K562 (cell line): ENCODE results near the gene MYH11. TPM values are rescaled to one million over a fixed set of nuclear protein-coding genes. Genes with fewer than 3 reads are reported as not detected.

Source experiments
- ATAC-seq: fragments of 200-7000 bp; cut with Tn5 transposase; 3 replicates; pipeline ENCODE4 v1.9.1; 2020; ENCODE audit warnings: moderate library complexity
- BruUV-seq: library from RNA; stranded (reverse); fragments of 400-500 nt; replicated peaks from 2 replicates; lab custom pipeline; 2021; lab: Mats Ljungman, UMichigan
- CTCF ChIA-PET: fragments of 300-600 bp; formaldehyde crosslinking; extraction: SDS; loops from one replicate; lab custom pipeline; 2021; ENCODE audit warnings: low intra/inter-chr PET ratio; lab: Yijun Ruan, JAX
- POLR2A ChIA-PET: fragments of 300-600, 350-650 bp; sonication (Branson Sonifier 250); formaldehyde crosslinking; extraction: SDS; loops from one replicate; lab custom pipeline; 2021; ENCODE audit warnings: antibody characterized with exemption, inconsistent platforms; lab: Yijun Ruan, JAX
- DNase-seq, 4 experiments: peaks; one replicate each; pipeline versions ENCODE4 v3.0.0 to v3.0.0-alpha.2; 2011 to 2018; ENCODE audit warnings: low spot score in 3 of 4, mixed read lengths in 3 of 4; ENCODE audit errors: extremely low read depth in 1 of 4
- FAIRE-seq: peaks from 2 replicates; lab custom pipeline; 2011; peaks lifted over from hg19 to GRCh38; lab: Jason Lieb, UNC
- H2AFZ ChIP-seq: 2 replicates; pipeline ENCODE4 v1.6.0; 2011; ENCODE audit warnings: low read depth, low read length, control low read depth, inconsistent platforms
- H3K27ac ChIP-seq: fragments of 200-600 bp; 3 replicates; pipeline ENCODE4 v1.8.0; 2011; ENCODE audit warnings: low read depth, mild to moderate bottlenecking, control low read depth, inconsistent platforms, low read length, moderate library complexity, mixed read lengths; ENCODE audit errors: extremely low read depth
- H3K27me3 ChIP-seq, 2 experiments: fragments of 300-600 bp in 1 of 2; 2 replicates in 1 of 2; 3 replicates in 1 of 2; pipeline versions ENCODE4 v1.6.0 to v1.8.0; 2011; ENCODE audit warnings: inconsistent platforms in 2 of 2, low read length in 2 of 2, mild to moderate bottlenecking in 1 of 2, mixed read lengths in 1 of 2, moderate library complexity in 1 of 2; ENCODE audit not compliant: control insufficient read depth in 2 of 2, insufficient read depth in 2 of 2
- H3K36me3 ChIP-seq: fragments of 300-600 bp; 3 replicates; pipeline ENCODE4 v1.8.0; 2011; ENCODE audit warnings: mild to moderate bottlenecking, low read length, inconsistent platforms; ENCODE audit not compliant: control insufficient read depth, insufficient read depth
- H3K4me1 ChIP-seq, 2 experiments: fragments of 200-600 bp in 1 of 2; replicated peaks in 1 of 2; 2 replicates in 1 of 2; 3 replicates in 1 of 2; pipeline versions ENCODE4 v1.5.1 to v1.8.0; 2011; ENCODE audit warnings: inconsistent platforms in 2 of 2, low read length in 2 of 2, mild to moderate bottlenecking in 1 of 2, mixed read lengths in 1 of 2, moderate library complexity in 1 of 2; ENCODE audit not compliant: control insufficient read depth in 2 of 2, insufficient read depth in 2 of 2
- H3K4me2 ChIP-seq: 2 replicates; pipeline ENCODE4 v1.6.1; 2011; ENCODE audit warnings: low read length, control low read depth, inconsistent platforms, mixed read lengths; ENCODE audit not compliant: insufficient read depth
- H3K4me3 ChIP-seq: fragments of 200-600 bp; sonication (generic), shearing (Covaris generic); 2 replicates; pipeline ENCODE4 v1.5.1; 2016; ENCODE audit warnings: control low read depth, inconsistent platforms
- H3K79me2 ChIP-seq: fragments of 200-600 bp; 3 replicates; pipeline ENCODE4 v1.8.0; 2011; ENCODE audit warnings: low read length, inconsistent platforms; ENCODE audit not compliant: control insufficient read depth, insufficient read depth
- H3K9ac ChIP-seq, 2 experiments: 2 replicates each; pipeline versions ENCODE4 v1.6.0 to v1.6.1; 2011; ENCODE audit warnings: low read depth in 2 of 2, low read length in 2 of 2, control low read depth in 1 of 2, inconsistent platforms in 1 of 2, mild to moderate bottlenecking in 1 of 2, mixed read lengths in 1 of 2; ENCODE audit not compliant: insufficient read depth in 1 of 2
- H3K9me1 ChIP-seq: one replicate; pipeline ENCODE4 v1.6.0; 2011; ENCODE audit warnings: inconsistent platforms, mild to moderate bottlenecking, low read length, moderate library complexity; ENCODE audit not compliant: control insufficient read depth, insufficient read depth
- H3K9me3 ChIP-seq: replicated peaks from 2 replicates; pipeline ENCODE4 v1.5.1; 2011; ENCODE audit warnings: low read depth, low read length, inconsistent platforms; ENCODE audit not compliant: control insufficient read depth, insufficient read depth
- H4K20me1 ChIP-seq: replicated peaks from 2 replicates; pipeline ENCODE4 v1.6.1; 2011; ENCODE audit warnings: low read length, inconsistent platforms, mixed read lengths; ENCODE audit not compliant: control insufficient read depth, insufficient read depth
- DNMT1 ChIP-seq: fragments of 450-650 bp; IDR thresholded peaks from 2 replicates; pipeline ENCODE4 v1.6.1; 2016; ENCODE audit warnings: antibody characterized with exemption, mild to moderate bottlenecking
- GTF2F1 ChIP-seq: IDR thresholded peaks from 2 replicates; pipeline ENCODE4 v1.6.1; 2011; ENCODE audit warnings: low read depth, low read length, improper control_type of control experiment
- LARP7 ChIP-seq: fragments of 450-650 bp; IDR thresholded peaks from 2 replicates; pipeline ENCODE4 v1.6.1; 2016
- RAD21 ChIP-seq, 2 experiments: fragments of 250-450 bp in 1 of 2; fragments of 450-650 bp in 1 of 2; sonication (Bioruptor Pico) in 1 of 2; formaldehyde crosslinking in 1 of 2; IDR thresholded peaks in 1 of 2; conservative IDR thresholded peaks in 1 of 2; 2 replicates each; pipeline versions ENCODE4 v1.4.0 to v1.8.0; 2020 to 2022; ENCODE audit warnings: mild to moderate bottlenecking in 2 of 2, moderate library complexity in 1 of 2
- SETDB1 ChIP-seq: IDR thresholded peaks from one replicate; pipeline ENCODE4 v1.6.1; 2012; ENCODE audit warnings: low read length, control low read depth, inconsistent platforms
- ZNF445 ChIP-seq: fragments of 250-450 bp; sonication (Bioruptor Pico); IDR thresholded peaks from 2 replicates; pipeline ENCODE4 v1.4.0; 2020; ENCODE audit warnings: low read depth, mild to moderate bottlenecking, moderate library complexity
- ZNF507 ChIP-seq: conservative IDR thresholded peaks from 2 replicates; pipeline ENCODE4 v1.6.1; 2017; ENCODE audit warnings: missing genetic modification characterization, missing compliant biosample characterization
- WGBS: fragments of 100-300 bp; shearing (Covaris generic); methylation state at CpG from one replicate; pipeline ENCODE4 v1.1.6; 2016; ENCODE audit warnings: low coverage, mixed read lengths; ENCODE audit not compliant: insufficient coverage; ENCODE audit errors: missing lambda C conversion rate; 5-methylcytosine and 5-hydroxymethylcytosine counted together
- in situ Hi-C: fragments of 300-500 bp; cut with MboI; formaldehyde crosslinking; loops from 4 replicates; pipeline ENCODE4 v1.15.0; 2018; ENCODE audit warnings: inconsistent platforms, mixed read lengths
- intact Hi-C: fragments of 100-400 bp; cut with micrococcal nuclease; formaldehyde crosslinking; loops from 2 replicates; pipeline ENCODE4 v1.14.2; 2022
- polyA plus RNA-seq, 8 experiments: library from polyadenylated mRNA; depleted of rRNA in 4 of 8; stranded (reverse) in 5 of 8; unstranded in 3 of 8; fragments of >200 nt; fragmentation: Nextera tagmentation in 2 of 8; fragmentation: Illumina TruSeq in 1 of 8; extraction: Ambion mirVana in 2 of 8; extraction: Trizol in 1 of 8; gene quantifications; 2 replicates each; pipeline versions ENCODE4 v1.2.1 to v1.2.3, GENCODE V29; 2011 to 2014; ENCODE audit warnings: inconsistent platforms in 1 of 8, missing spikeins in 1 of 8
- total RNA-seq, 7 experiments: library from RNA; depleted of rRNA in 6 of 7; stranded (reverse); fragments of >200 nt in 6 of 7; fragmentation: Illumina TruSeq in 2 of 7; extraction: Trizol in 2 of 7; gene quantifications; 2 replicates each; pipeline versions ENCODE4 v1.2.1 to v1.2.3, GENCODE V29; 2011 to 2021; ENCODE audit warnings: low replicate concordance in 1 of 7

MYH11 gene
- total and polyA plus RNA-seq, 9 of the 15 experiments (the other 6 are each of a cell fraction or from before 2014, with no cell fraction given), result 0.05 to 0.47 (median 0.08) TPM; not detected in 5

DNA sequence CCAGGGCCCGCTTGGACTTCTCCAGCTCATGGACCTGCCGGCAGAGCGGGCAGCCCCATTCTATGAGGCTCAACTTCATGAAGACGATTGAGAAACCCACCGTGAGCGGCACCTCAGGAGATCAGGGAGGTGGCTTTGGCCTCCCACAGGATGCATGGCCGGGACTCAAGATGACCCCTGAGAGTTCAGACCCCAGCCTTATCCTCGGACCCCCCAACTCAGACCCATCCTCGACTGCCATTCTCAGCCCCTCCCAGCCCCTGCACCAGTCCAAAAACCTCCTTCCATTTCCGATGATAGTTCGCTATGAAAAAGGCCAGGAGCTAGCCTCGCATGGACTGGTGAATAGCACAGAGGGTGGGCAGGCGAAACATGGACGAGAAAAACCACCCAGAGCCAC, 135.8 kb downstream of the MYH11 start:
- Histone ChIP-seq H3K36me3 (peaks cover 24% of the 10 kb centered on the region; the same call in 2 of the 3 replicates), H3K27me3 (no peaks in the 10 kb centered on the region)
- TF ChIP-seq ZNF507 (tag) (no peak), LARP7 (no peak), ZNF445 (no peak), SETDB1 (no peak), DNMT1 (no peak), RAD21 (CRISPR knock-in tag; conservative IDR thresholded peaks at IDR 0.05 in 1 of 2, IDR thresholded peaks at IDR 0.05 in 1 of 2) (no peak), GTF2F1 (no peak)
- TF ChIP-seq, all 486 proteins: peak for 0
- H3K9ac ChIP-seq, result no peak overlapping the region
- no peak overlapping the region for H3K4me3 ChIP-seq
- WGBS, result 77% methylated on average over 11 of the region's 14 CpGs
- DNase-seq, result no peak
- H3K79me2 ChIP-seq, result no peaks in the 10 kb centered on the region
- BruUV-seq, result no TSS peak
- in situ Hi-C loops (no loop called here), intact Hi-C loops (no loop called here)
- peaks cover 2% of the 10 kb centered on the region for H3K9me1 ChIP-seq
- no peak for FAIRE-seq
- H4K20me1 ChIP-seq, result no peaks in the 10 kb centered on the region
- no peak overlapping the region for H3K27ac ChIP-seq
- no peak overlapping the region for H3K4me2 ChIP-seq
- ATAC-seq, result no peak
- no peaks in the 10 kb centered on the region for H3K9me3 ChIP-seq
- H2AFZ ChIP-seq, result no peak overlapping the region
- no peaks in the 10 kb centered on the region for H3K4me1 ChIP-seq
- ChIA-PET CTCF (no interaction called here), POLR2A (interaction anchor here (1.7 kb wide), 1 partner anchor 15 kb away, joined by 5 read pairs; no protein-coding TSS in a partner anchor)
